K562 (cell line): ENCODE measurements around the gene SGK1.

Experiments used
- CBFA2T2 ChIP-seq: fragments of 450-650 bp; conservative IDR thresholded peaks from 2 replicates; pipeline ENCODE4 v1.6.1; 2017; ENCODE audit warnings: mild to moderate bottlenecking
- FOXM1 ChIP-seq, 2 experiments: fragments of 450-650 bp in 1 of 2; sonication (generic) in 1 of 2; formaldehyde crosslinking in 1 of 2; IDR thresholded peaks; 2 replicates each; pipeline versions ENCODE4 v1.6.1 to v1.9.0; 2017 to 2022; ENCODE audit warnings: low read depth in 2 of 2, mild to moderate bottlenecking in 2 of 2, missing genetic modification reagents in 1 of 2, moderate library complexity in 1 of 2
- GATAD2A ChIP-seq: fragments of 450-650 bp; IDR thresholded peaks from 2 replicates; pipeline ENCODE4 v1.6.1; 2017
- SP1 ChIP-seq: sonication (generic); formaldehyde crosslinking; IDR thresholded peaks from 2 replicates; pipeline ENCODE4 v1.8.1; 2022; ENCODE audit warnings: mild to moderate bottlenecking, missing genetic modification reagents
- U2AF2 ChIP-seq: fragments of 200-400 bp; formaldehyde crosslinking; optimal IDR thresholded peaks from 2 replicates; pipeline ENCODE3; 2017; ENCODE audit warnings: low read depth, mild to moderate bottlenecking, low read length
- ZBTB11 ChIP-seq, 3 experiments: fragments of 200-800 bp in 1 of 3; fragments of 250-450 bp in 1 of 3; fragments of 450-650 bp in 1 of 3; sonication (Bioruptor Pico) in 1 of 3; sonication (Bioruptor generic) in 1 of 3; formaldehyde crosslinking in 1 of 3; IDR thresholded peaks; 2 replicates each; pipeline versions ENCODE4 v1.6.1 to v1.8.0; 2016 to 2022; ENCODE audit warnings: mild to moderate bottlenecking in 2 of 3, missing genetic modification characterization in 2 of 3, missing compliant biosample characterization in 1 of 3, moderate library complexity in 1 of 3
- ZNF274 ChIP-seq: IDR thresholded peaks from 2 replicates; pipeline ENCODE4 v1.6.1; 2011; ENCODE audit warnings: low read depth, mild to moderate bottlenecking, low read length, moderate library complexity, borderline replicate concordance
- ZNF431 ChIP-seq: sonication (generic); formaldehyde crosslinking; IDR thresholded peaks from 2 replicates; pipeline ENCODE4 v1.8.0; 2022; ENCODE audit warnings: mild to moderate bottlenecking, missing genetic modification reagents
- TF ChIP-seq, protein P1 (sequence below), 3 experiments: IDR thresholded peaks in 2 of 3; conservative IDR thresholded peaks in 1 of 3; 2 replicates each; pipeline ENCODE4 v1.5.1; 2011 to 2012; ENCODE audit warnings: low read length in 3 of 3, mild to moderate bottlenecking in 3 of 3, control low read depth in 2 of 3, improper control_type of control experiment in 1 of 3, inconsistent platforms in 1 of 3, low read depth in 1 of 3, mixed read lengths in 1 of 3, moderate library complexity in 1 of 3; ENCODE audit not compliant: insufficient read depth in 2 of 3

DNA sequence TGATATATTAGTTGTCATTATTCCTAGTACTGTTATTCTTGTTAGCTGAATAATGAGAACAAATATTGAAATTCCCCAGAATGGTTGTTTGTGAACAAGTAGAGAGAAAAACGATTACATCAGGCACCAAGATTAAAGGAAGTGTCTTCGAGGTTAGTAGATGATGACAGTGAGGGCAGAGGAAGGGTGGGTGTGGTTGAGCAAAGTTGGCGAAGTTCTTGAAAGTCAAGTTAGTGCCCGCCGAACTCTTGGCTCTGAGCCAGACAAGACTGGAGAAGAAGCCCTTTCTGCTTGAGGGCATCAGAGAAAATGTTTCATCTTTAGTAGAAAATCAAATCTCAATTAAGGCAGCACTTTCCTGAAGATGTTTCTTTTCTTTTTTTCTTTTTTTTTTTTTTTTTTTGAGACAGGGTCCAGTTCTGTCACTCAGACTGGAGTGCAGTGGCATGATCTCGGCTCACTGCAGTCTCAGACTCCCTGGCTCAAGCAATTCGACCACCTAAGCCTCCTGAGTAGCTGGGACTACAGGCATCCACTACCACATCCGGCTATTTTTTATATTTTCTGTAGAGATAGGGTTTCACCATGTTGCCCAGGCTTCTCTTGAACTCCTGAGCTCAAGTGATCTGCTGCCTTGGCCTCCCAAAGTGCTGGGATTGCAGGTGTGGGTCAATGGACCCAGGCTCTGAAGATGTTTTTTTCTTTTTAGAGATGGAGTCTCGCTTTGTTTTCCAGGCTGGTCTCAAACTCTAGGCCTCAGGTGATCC, 77.1 kb downstream of the SGK1 start:
- TF ChIP-seq CBFA2T2 = no peak
- no peak for TF ChIP-seq ZBTB11 (CRISPR knock-in tag; IDR thresholded peaks at IDR 0.05)
- TF ChIP-seq, protein P1, sequence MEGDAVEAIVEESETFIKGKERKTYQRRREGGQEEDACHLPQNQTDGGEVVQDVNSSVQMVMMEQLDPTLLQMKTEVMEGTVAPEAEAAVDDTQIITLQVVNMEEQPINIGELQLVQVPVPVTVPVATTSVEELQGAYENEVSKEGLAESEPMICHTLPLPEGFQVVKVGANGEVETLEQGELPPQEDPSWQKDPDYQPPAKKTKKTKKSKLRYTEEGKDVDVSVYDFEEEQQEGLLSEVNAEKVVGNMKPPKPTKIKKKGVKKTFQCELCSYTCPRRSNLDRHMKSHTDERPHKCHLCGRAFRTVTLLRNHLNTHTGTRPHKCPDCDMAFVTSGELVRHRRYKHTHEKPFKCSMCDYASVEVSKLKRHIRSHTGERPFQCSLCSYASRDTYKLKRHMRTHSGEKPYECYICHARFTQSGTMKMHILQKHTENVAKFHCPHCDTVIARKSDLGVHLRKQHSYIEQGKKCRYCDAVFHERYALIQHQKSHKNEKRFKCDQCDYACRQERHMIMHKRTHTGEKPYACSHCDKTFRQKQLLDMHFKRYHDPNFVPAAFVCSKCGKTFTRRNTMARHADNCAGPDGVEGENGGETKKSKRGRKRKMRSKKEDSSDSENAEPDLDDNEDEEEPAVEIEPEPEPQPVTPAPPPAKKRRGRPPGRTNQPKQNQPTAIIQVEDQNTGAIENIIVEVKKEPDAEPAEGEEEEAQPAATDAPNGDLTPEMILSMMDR (IDR thresholded peaks at IDR 0.05 in 2 of 3, conservative IDR thresholded peaks at IDR 0.05 in 1 of 3; ENCODE audit: insufficient read depth in 2 of 3, low read depth in 1 of 3, low read length in 3 of 3) = no peak
- no peak for TF ChIP-seq U2AF2
- no peak for TF ChIP-seq ZNF274
- TF ChIP-seq GATAD2A = no peak
- no peak for TF ChIP-seq SP1
- TF ChIP-seq FOXM1 (IDR thresholded peaks at IDR 0.05; ENCODE audit: low read depth) = no peak
- TF ChIP-seq FOXM1 (CRISPR knock-in tag; IDR thresholded peaks at IDR 0.05; ENCODE audit: low read depth) = no peak
- no peak for TF ChIP-seq ZNF431 (CRISPR knock-in tag)
